GM18951 (cell line): ENCODE data around the gene TCAF1.

ENCODE experiments used
- POLR2A ChIP-seq: IDR thresholded peaks from 4 replicates; pipeline ENCODE4 v1.6.1; 2011; ENCODE audit warnings: mild to moderate bottlenecking; ENCODE audit not compliant: insufficient read length, insufficient read depth; ENCODE audit errors: extremely low read depth
- in situ Hi-C: fragments of 300-500 bp; cut with MboI; formaldehyde crosslinking; loops from one replicate; pipeline ENCODE4 v1.12.0; 2022; ENCODE audit warnings: low sequenced_read_pairs, mixed read lengths, inconsistent platforms; ENCODE audit not compliant: unreplicated experiment

The TCAF1 gene, protein sequence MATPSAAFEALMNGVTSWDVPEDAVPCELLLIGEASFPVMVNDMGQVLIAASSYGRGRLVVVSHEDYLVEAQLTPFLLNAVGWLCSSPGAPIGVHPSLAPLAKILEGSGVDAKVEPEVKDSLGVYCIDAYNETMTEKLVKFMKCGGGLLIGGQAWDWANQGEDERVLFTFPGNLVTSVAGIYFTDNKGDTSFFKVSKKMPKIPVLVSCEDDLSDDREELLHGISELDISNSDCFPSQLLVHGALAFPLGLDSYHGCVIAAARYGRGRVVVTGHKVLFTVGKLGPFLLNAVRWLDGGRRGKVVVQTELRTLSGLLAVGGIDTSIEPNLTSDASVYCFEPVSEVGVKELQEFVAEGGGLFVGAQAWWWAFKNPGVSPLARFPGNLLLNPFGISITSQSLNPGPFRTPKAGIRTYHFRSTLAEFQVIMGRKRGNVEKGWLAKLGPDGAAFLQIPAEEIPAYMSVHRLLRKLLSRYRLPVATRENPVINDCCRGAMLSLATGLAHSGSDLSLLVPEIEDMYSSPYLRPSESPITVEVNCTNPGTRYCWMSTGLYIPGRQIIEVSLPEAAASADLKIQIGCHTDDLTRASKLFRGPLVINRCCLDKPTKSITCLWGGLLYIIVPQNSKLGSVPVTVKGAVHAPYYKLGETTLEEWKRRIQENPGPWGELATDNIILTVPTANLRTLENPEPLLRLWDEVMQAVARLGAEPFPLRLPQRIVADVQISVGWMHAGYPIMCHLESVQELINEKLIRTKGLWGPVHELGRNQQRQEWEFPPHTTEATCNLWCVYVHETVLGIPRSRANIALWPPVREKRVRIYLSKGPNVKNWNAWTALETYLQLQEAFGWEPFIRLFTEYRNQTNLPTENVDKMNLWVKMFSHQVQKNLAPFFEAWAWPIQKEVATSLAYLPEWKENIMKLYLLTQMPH

DNA sequence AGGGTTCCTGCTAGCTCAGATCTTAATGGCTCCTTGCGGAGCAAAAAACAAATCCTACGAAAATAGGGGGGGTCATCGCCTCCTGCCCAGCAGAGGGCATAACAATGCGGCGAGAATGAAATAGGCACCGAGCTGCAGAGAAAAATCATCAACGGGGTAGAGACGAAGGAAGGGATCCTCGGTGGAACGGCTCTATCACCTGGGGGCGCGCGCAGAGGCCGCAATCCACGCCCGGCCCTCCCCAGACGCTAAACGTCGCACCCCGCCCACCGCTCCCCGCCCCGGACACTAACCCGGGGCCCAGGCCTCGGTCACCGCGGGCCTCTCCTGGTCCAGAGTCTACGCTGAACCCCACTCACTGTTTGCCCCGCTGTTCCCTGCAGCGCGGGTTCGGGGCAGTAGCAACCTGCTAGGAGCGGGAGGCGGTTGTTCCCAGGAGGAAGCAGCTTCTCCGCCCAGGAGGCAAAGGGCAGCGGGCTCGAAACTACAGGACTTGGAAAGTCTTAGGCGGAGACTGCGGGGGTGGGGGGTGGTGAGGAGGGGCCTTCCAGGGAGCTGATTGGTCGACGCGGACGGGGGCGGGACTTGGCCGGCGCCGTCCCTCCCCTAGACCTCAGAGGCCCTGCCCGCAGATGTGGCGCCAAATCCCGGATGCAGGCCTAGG lies at the start of gene TCAF1:
TSS of gene TCAF1 (minus strand) at position 509 of the 664 bp plus-strand sequence. CDS start 25,568 bp downstream, outside the sequence.
- in situ Hi-C loops = no loop called here
- peak; percentile 66 for TF ChIP-seq POLR2A

DNA sequence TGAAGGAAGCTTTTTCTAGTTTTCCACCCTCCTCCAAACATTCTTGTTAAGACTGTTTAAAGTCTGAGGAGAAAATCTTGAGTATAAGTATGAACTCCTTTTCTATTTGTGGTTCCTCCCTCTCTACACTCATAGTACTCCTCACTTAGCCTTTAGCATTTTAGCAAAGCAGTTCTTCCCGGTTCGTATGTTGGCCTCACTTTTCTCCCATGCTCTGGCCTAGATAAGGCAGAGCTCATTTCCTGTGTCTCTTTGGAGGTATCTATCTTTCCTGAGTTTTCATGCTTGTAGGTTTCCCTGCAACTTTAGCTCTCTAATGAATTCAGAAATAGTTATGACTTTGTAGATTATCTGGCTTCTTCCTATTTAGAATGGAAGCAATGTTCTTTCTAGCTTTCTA lies 46.8 kb upstream of the TCAF1 start:
- no peak for TF ChIP-seq POLR2A

DNA sequence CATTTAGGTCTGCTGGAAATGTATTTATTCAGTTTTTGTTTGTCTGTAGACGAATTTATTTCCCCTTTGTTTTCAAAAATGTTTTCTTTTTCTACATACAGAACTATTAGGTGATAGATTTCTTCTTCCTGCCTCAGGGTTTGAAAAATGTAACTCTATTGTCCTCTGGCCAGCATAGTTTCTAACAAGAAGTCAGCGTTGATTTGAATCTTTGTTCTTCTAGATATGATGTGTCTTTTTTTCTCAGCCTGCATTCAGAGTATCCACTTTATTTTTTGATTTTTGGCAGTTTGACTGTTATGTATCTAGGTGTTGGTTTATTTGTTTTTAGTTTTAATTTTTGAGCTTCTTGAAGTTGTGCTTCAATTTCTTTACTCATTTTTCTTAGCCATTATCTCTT lies 45.1 kb upstream of the TCAF1 start:
- TF ChIP-seq POLR2A = no peak
- in situ Hi-C loops = no loop called here

More for the DNA sequence above, 46.8 kb upstream of the TCAF1 start:
- in situ Hi-C loops = no loop called here

DNA sequence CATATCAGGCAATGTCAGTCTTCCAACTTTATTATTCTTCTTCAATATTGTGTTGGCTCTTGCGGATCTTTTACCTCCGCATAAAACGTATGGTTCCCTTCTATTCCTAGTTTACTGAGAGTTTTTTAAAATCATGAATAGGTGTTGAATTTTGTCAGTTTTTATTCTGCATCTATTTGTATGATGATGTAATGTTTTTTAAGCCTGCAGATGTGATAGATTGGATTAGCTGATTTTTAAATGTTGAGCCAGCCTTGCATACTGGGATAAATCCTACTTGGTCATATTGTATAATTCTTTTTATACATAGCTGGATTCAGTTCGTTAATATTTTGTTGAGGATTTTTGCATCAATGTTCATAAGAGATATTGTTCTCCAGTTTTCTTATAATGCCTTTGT lies 43.4 kb upstream of the TCAF1 start:
- TF ChIP-seq POLR2A = no peak
- in situ Hi-C loops = no loop called here

DNA sequence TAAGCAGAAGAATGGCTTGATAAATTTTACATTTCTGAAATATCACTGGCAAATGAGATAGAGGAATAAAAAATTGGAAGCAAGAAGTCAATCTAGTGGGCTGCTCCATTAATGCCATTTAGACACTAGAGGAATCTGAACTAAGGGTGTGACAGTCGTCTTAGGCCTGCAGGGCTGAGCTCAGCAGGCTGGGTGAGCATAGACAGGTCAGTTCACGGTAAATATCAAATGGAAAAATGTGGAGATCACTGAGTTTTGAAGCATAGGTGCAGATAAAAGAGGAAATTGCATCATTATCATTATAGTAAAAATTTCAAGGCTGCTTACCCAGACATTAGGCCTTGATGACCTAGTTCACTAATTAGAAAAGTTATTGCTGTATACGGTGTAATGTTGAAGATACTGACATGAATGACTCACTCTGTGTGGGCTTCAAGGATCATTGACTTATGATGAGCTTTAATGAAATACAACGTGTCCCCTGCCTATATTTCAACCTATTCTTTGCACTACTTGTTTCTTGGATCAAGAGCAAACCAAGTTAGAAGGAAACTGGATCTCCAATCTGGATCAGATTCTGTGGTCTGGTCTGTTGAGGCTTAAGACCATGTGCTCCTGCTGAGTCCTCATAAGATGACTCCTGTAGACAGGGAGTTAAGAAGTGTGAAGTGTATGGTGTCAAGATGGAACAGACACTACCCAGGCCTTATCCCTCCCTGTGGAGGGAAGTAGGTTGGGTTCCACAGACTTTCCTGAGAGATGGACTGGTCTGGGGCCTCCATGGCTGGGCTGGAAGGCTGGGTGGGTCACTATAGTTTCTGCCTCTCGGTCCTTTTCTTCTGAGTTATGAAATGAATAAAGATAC lies 36.6 kb upstream of the TCAF1 start:
- TF ChIP-seq POLR2A = no peak
- in situ Hi-C loops = no loop called here

DNA sequence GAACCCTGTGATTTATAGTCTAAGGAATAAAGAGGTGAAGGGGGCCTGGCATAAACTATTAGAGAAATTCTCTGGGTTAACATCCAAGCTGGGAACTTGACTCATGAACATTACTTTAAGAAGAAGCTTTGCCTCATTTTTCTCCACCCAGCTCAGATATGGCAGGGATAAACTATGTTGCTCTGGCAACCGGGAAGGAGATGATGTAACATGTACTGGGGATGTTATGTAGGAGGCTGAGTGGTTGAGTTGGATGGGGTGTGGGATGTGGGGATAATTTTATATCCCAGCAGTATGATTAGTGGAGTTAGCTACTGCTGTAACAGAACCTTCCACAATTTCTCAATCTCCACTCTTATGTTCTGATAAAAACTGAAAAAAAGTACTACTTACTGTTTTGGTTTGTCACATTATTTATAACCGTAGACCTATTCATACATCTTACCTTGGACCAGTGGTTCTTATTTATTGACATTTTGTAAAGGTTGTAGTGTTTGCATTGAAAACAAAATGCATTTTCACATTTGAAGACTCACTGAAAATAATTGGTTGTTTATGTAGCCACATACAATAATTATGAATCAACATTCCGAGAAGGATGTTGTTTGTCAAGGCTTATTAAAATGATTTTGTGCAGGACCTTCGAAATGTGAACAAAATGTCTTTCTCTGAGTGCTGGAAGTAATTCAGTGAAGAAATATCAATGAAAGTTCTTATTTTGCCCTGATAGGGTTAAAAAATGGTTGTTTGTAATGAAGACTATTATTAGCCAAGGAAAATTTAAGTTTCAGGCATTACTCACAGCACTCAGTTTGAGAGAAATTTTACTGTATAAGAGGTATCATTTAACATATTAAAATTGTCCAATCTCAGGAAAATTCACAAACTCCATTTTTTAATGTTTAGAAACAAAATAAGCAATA lies 34.4 kb upstream of the TCAF1 start:
- no peak for TF ChIP-seq POLR2A

DNA sequence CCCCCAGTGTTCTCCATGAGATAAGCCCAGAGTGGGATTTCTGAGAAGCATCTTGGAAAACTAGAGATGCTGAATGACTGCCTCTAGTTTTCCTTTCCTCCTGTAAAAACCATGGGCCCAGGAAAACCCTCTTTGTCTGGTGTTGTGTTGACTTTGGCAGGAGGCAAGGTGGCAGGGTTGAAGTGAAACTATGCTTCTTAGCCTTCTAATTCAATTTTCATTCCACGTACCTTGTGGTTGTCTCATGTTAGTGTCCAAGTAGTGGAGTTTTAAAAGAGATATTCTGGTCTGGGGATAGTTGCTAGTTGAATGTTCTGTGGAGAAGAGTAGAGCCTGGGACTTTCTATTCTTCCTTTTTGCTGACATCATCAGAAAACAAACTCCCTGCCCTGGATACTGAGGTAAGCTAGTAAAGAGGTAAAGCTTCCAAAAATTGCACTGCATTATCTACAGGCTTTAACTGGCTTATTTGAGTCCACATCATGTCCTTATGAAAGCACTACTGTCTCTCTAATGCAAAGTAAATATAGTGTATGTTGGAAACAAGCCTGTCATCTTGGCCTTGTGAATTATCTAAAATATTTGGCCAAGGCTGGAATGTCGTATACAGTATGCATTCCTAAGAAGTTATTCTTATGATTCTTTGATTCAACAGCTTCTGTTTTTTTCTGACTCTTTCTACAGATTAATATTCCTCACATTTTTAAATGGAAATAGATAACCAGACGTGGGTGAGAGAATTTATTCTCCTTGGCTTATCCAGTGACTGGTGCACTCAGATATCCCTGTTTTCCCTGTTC lies 32.8 kb upstream of the TCAF1 start, which contains the start of gene OR2F2:
TSS of gene OR2F2 (plus strand) at position 708 of the 800 bp plus-strand sequence. CDS start at position 708, 0 bp downstream.
- in situ Hi-C loops = no loop called here
- TF ChIP-seq POLR2A = no peak

More for the DNA sequence above, 34.4 kb upstream of the TCAF1 start:
- in situ Hi-C loops = no loop called here

DNA sequence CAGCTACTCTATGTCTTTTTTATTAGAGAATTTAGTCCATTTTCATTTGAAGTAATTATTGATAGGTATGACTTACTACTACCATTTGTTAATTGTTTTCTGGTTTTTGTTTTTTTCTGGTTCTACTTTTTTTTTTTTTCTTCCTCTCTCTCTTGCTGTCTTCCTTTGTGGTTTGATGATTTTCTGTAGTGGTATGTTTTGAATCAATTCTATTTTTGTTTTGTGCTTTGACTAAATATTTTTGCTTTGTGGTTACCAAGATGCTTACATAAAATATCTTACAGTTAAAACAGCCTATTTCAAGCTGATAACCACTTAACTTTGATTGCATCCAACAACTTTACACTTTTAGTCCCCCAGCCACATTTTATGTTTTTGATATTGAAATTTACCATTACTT lies 29.8 kb upstream of the TCAF1 start:
- TF ChIP-seq POLR2A = no peak
- in situ Hi-C loops = no loop called here

DNA sequence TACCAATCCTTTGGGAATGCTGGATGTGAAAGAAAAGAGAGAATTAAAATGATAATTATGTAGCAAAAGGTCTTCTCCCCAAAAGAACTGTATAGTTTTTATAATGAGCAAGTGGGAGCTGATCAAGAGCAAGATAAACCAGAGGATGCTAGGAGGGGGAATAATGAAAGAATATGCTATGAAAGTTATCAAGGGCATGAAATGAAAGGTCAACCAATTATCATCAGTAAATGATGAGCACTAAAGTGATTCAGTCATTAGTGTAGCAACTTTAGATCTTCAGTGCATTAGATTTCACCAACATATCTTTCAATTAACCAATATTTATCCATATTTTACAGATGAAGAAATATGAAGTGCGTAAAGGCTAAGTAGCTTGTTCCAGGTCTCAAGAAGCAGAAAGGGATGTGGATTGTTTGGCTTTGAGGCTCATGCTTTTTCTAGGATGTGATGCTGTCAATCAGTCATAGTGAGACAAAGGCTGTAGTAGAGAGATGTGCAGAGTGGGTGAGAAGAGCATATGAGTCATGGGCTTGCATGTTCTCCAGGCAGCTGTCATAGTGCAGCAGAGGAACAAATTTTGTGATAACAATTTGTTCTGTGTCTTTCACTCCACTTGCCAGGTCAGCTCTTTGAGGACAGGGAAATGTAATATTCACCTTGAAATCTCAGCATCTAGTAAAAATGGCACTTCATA lies 27.4 kb upstream of the TCAF1 start:
- in situ Hi-C loops = no loop called here
- no peak for TF ChIP-seq POLR2A

DNA sequence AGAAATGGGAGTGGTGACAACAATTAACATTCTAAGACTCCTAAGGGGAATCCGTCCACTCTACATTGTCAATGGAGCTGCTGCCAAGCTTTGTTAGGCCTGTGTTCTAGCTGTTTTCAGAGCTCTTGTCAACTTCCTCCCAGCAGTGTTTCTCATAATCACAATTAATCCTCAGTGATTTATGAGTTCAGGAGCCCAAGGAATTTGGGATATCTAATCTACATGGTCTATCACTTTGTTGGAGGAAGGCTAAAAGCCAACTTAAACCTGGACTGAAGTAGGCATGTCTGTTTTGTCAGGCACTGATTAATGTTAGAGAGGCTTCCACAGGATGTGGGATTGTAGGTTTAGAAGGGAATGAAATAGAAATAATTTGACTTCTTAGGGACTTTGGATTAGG lies 22.9 kb upstream of the TCAF1 start:
- in situ Hi-C loops = no loop called here
- no peak for TF ChIP-seq POLR2A

DNA sequence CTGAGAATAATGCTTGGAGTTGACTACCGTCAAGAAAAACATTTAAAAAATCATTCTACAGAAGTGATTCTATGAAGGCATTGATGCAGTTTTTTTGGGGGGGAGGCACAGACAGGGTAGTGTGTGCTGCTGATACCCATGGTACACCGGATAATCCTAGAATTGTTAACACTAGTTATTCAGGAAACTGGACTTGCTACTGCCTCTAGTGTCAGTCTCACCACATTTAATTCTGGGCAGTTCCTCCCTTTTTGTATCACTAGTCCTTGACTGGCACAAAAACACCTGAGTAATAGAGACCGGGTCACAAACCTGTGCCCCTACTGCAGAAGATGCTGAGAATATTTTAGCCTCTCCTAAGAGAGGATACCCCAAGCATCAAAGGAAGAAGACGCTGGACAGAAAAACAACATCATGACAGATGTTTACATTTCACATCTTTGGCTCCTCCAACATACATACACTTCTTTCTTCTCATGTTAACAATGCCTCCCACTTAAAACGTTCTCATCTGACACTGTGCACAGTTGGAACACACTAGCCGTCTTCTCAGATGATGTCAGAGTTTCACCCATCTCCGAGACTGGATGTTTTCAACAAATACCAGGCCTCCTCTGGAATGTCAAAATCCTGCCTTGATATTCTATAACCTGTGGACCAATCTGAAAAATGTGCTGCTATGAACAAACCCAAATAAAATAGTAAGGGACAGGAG lies 13.1 kb upstream of the TCAF1 start:
- no peak for TF ChIP-seq POLR2A
- in situ Hi-C loops = no loop called here
